HFFc6 (cell line): Measurements from ENCODE around the gene MS4A6E. TPM values are rescaled to one million over a fixed set of nuclear protein-coding genes. Genes with fewer than 3 reads are reported as not detected.
A peak's percentile ranks its signal among the peaks of the same experiment; 100 is the strongest.

Source experiments
- DNase-seq: peaks from one replicate; pipeline ENCODE4 v3.0.0-alpha.2; 2018
- H3K27ac Mint-ChIP-seq: 2 replicates; pipeline ENCODE4 v1.8.0; 2020; ENCODE audit warnings: mild to moderate bottlenecking, mixed read lengths
- H3K27me3 Mint-ChIP-seq: 2 replicates; pipeline ENCODE4 v1.8.0; 2021; ENCODE audit warnings: mild to moderate bottlenecking, moderate library complexity, mixed read lengths; ENCODE audit not compliant: insufficient read depth
- H3K36me3 Mint-ChIP-seq: 2 replicates; pipeline ENCODE4 v1.8.0; 2021; ENCODE audit warnings: low read depth, mixed read lengths
- H3K4me1 Mint-ChIP-seq: 2 replicates; pipeline ENCODE4 v1.8.0; 2020; ENCODE audit warnings: low read depth, mixed read lengths
- H3K4me3 Mint-ChIP-seq: 2 replicates; pipeline ENCODE4 v1.8.0; 2020; ENCODE audit warnings: mild to moderate bottlenecking, moderate library complexity, mixed read lengths
- H3K9me3 Mint-ChIP-seq: 2 replicates; pipeline ENCODE4 v1.8.0; 2020; ENCODE audit warnings: mild to moderate bottlenecking, mixed read lengths
- total RNA-seq, 6 experiments: library from RNA; stranded (reverse); fragmentation: NEBNext Ultra II Directional; extraction: Animal tissue kit (Norgen Biotek cat#: 25700); gene quantifications; 2 replicates in 1 of 6; 3 replicates in 5 of 6; pipeline ENCODE4 v1.2.3, GENCODE V29; 2021
- TF ChIP-seq, protein P1 (sequence below): fragments of 200-600 bp; sonication (generic); IDR thresholded peaks from 2 replicates; pipeline ENCODE4 v1.5.0; 2021; ENCODE audit warnings: antibody characterized with exemption, mild to moderate bottlenecking

The MS4A6E gene
- total RNA-seq, 6 experiments from 2014 or later, result not detected

- DNase-seq, result no peak
Observed at GRCh38 chr11:60338053-60338452, 11.0 kb downstream of the MS4A6E start.

GRCh38 chr11:60339356-60339755 lies 12.3 kb downstream of the MS4A6E start:
- Mint-ChIP-seq H3K4me3 (no peak overlapping the region), H3K27ac (no peak overlapping the region)
- TF ChIP-seq, protein P1, sequence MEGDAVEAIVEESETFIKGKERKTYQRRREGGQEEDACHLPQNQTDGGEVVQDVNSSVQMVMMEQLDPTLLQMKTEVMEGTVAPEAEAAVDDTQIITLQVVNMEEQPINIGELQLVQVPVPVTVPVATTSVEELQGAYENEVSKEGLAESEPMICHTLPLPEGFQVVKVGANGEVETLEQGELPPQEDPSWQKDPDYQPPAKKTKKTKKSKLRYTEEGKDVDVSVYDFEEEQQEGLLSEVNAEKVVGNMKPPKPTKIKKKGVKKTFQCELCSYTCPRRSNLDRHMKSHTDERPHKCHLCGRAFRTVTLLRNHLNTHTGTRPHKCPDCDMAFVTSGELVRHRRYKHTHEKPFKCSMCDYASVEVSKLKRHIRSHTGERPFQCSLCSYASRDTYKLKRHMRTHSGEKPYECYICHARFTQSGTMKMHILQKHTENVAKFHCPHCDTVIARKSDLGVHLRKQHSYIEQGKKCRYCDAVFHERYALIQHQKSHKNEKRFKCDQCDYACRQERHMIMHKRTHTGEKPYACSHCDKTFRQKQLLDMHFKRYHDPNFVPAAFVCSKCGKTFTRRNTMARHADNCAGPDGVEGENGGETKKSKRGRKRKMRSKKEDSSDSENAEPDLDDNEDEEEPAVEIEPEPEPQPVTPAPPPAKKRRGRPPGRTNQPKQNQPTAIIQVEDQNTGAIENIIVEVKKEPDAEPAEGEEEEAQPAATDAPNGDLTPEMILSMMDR, result no peak

More at GRCh38 chr11:60338053-60338452, 11.0 kb downstream of the MS4A6E start:
- H3K27me3 Mint-ChIP-seq, result no peaks in the 10 kb centered on the region; the same call in none of the 2 replicates
- no peak overlapping the region for H3K27ac Mint-ChIP-seq
- H3K4me1 Mint-ChIP-seq, result no peaks in the 10 kb centered on the region
- TF ChIP-seq, protein P1, result no peak
- peaks cover 9% of the 10 kb centered on the region; the same call in 1 of the 2 replicates for H3K9me3 Mint-ChIP-seq
- no peaks in the 10 kb centered on the region for H3K36me3 Mint-ChIP-seq
- no peak overlapping the region for H3K4me3 Mint-ChIP-seq

DNA sequence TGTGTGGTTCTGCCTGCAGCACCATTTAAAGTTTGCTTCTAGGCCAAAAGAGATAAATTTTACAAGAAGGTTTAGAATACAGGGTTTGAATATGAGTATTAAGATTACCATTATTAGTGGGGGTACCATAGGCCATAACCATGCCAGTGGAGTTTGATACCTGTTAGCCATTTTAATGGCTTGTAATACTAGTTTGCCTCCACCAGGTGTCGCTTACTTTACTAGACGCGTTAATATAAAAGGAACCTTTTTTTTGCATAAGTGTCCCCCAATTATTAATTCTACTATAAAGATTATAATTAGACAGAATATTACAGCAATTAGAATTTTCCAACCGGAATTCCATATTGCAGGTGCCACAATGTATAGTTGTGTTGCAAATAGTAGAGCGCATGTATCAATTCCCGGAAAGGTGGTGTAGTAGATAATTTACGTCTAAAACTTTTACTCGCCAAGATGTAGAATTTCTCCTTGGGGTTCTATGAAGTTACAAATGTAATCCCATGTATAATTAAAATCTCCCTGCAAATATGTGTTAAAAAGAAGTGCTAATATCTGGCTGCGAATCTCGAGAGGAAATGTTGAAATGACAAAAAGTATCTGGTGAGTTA lies 16.1 kb downstream of the MS4A6E start:
- no peak for DNase-seq
- TF ChIP-seq, protein P1, result peak; percentile 76
- H3K27ac Mint-ChIP-seq, result no peak overlapping the region
- H3K36me3 Mint-ChIP-seq, result no peaks in the 10 kb centered on the region
- H3K4me3 Mint-ChIP-seq, result no peak overlapping the region
- H3K9me3 Mint-ChIP-seq, result peaks cover 5% of the 10 kb centered on the region; the same call in 1 of the 2 replicates
- no peaks in the 10 kb centered on the region; the same call in 1 of the 2 replicates for H3K27me3 Mint-ChIP-seq
- H3K4me1 Mint-ChIP-seq, result no peaks in the 10 kb centered on the region

More at GRCh38 chr11:60339356-60339755, 12.3 kb downstream of the MS4A6E start:
- Mint-ChIP-seq H3K9me3 (peaks cover 9% of the 10 kb centered on the region; the same call in 1 of the 2 replicates), H3K4me1 (no peaks in the 10 kb centered on the region), H3K36me3 (no peaks in the 10 kb centered on the region), H3K27me3 (no peaks in the 10 kb centered on the region; the same call in 1 of the 2 replicates)
- DNase-seq, result no peak

DNA sequence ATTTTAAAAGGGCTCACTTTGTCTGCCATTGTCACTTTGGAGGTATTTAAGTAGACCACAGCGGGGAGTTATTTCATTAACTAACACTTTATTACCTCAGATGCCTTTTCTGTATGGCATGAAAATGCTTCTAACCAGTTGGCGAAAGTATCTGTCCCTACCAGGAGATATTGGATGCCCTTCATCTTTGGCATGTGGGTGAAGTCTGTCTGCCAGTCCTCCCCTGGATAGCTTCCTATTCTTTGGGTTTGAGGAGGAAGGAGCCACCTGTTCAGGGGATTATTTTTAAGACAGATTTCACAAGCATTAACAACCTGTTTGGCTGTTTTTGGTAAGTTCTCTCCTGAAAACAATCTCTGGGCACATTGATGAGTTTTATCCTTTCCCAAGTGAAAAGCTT lies 17.1 kb downstream of the MS4A6E start:
- Mint-ChIP-seq H3K27ac (no peak overlapping the region), H3K27me3 (no peaks in the 10 kb centered on the region), H3K36me3 (no peaks in the 10 kb centered on the region), H3K4me3 (no peak overlapping the region), H3K9me3 (peaks cover 5% of the 10 kb centered on the region; the same call in 1 of the 2 replicates), H3K4me1 (no peaks in the 10 kb centered on the region)
- TF ChIP-seq, protein P1, result no peak
- no peak for DNase-seq

GRCh38 chr11:60345489-60345888 lies 18.4 kb downstream of the MS4A6E start:
- no peak overlapping the region for H3K27ac Mint-ChIP-seq
- H3K9me3 Mint-ChIP-seq, result peaks cover 5% of the 10 kb centered on the region; the same call in 1 of the 2 replicates
- H3K27me3 Mint-ChIP-seq, result 0 out of 2 replicates have a peak, but pooled peaks cover 2% of the 10 kb centered on the region
- TF ChIP-seq, protein P1, result peak; percentile 35; the same call in 1 of the 2 replicates
- H3K4me3 Mint-ChIP-seq, result no peak overlapping the region
- no peak for DNase-seq
- no peaks in the 10 kb centered on the region for H3K36me3 Mint-ChIP-seq
- H3K4me1 Mint-ChIP-seq, result no peaks in the 10 kb centered on the region
